HG03108 (cell line): ENCODE measurements around the gene DACH1.

ENCODE experiments used
- ATAC-seq: cut with Tn5 transposase; IDR thresholded peaks from one replicate; pipeline ENCODE4 v1.9.1; 2021; ENCODE audit warnings: moderate library complexity; ENCODE audit not compliant: unreplicated experiment

The DACH1 gene

GRCh38 chr13:71596116-71596515 lies 270.9 kb downstream of the DACH1 start:
- no peak for ATAC-seq

GRCh38 chr13:71593566-71593965 lies 273.4 kb downstream of the DACH1 start:
- no peak for ATAC-seq

- no peak for ATAC-seq
Measured at GRCh38 chr13:71591374-71591773, 275.6 kb downstream of the DACH1 start.

- ATAC-seq = no peak
Measured at GRCh38 chr13:71590654-71591148, 276.3 kb downstream of the DACH1 start.

GRCh38 chr13:71589032-71589431 lies 278.0 kb downstream of the DACH1 start:
- no peak for ATAC-seq

GRCh38 chr13:71587817-71588216 lies 279.2 kb downstream of the DACH1 start:
- no peak for ATAC-seq

GRCh38 chr13:71587193-71587592 lies 279.8 kb downstream of the DACH1 start:
- ATAC-seq = no peak

GRCh38 chr13:71583581-71583980 lies 283.4 kb downstream of the DACH1 start:
- ATAC-seq = no peak

- no peak for ATAC-seq
Measured at GRCh38 chr13:71580614-71581013, 286.4 kb downstream of the DACH1 start.

GRCh38 chr13:71578048-71578447 lies 289.0 kb downstream of the DACH1 start:
- no peak for ATAC-seq

- no peak for ATAC-seq
Measured at GRCh38 chr13:71577127-71577526, 289.9 kb downstream of the DACH1 start.

- no peak for ATAC-seq
Measured at GRCh38 chr13:71576571-71576970, 290.4 kb downstream of the DACH1 start.

GRCh38 chr13:71546881-71547280 lies 320.1 kb downstream of the DACH1 start:
- ATAC-seq = no peak

- no peak for ATAC-seq
Measured at GRCh38 chr13:71540098-71540497, 326.9 kb downstream of the DACH1 start.

- ATAC-seq = no peak
Measured at GRCh38 chr13:71536201-71536600, 330.8 kb downstream of the DACH1 start.

GRCh38 chr13:71524613-71525304 lies 342.2 kb downstream of the DACH1 start:
- ATAC-seq = no peak

GRCh38 chr13:71524245-71524612 lies 342.8 kb downstream of the DACH1 start:
- ATAC-seq = no peak

- no peak for ATAC-seq
Measured at GRCh38 chr13:71522941-71523526, 344.0 kb downstream of the DACH1 start.

GRCh38 chr13:71517004-71517403 lies 350.0 kb downstream of the DACH1 start:
- ATAC-seq = no peak

- no peak for ATAC-seq
Measured at GRCh38 chr13:71516521-71516920, 350.5 kb downstream of the DACH1 start.

- ATAC-seq = no peak
Measured at GRCh38 chr13:71515744-71516038, 351.3 kb downstream of the DACH1 start.

GRCh38 chr13:71514900-71515743 lies 351.9 kb downstream of the DACH1 start:
- no peak for ATAC-seq
